Dermis microvascular lymphatic vessel endothelial cell (primary cell): ENCODE measurements around the gene DECR2. TPM values are rescaled to one million over a fixed set of nuclear protein-coding genes. Genes with fewer than 3 reads are reported as not detected.
"Not testable (repeated sequence)": the region's sequence is repeated elsewhere in the genome, so short reads cannot be mapped to it uniquely, and the experiment has no call there.

Experiments
- DNase-seq, 2 donors: peaks; one replicate each; pipeline versions ENCODE4 v3.0.0 to v3.0.0-alpha.2; 2010; ENCODE audit warnings: low read depth in 2 of 2
- total RNA-seq: library from RNA; depleted of rRNA; stranded (reverse); fragments of >200 nt; gene quantifications from 2 replicates; pipeline ENCODE4 v1.2.1, GENCODE V29; 2014

Gene DECR2
- 11.4 and 19.2 TPM in 2 replicates for total RNA-seq

- peak; percentile 68 to 94 for DNase-seq
These were observed at the start of gene DECR2 for GRCh38 chr16:401468-402348. Gene DECR2 (plus strand): TSS chr16:401885. CDS start chr16:401964, 79 bp downstream.

DNA sequence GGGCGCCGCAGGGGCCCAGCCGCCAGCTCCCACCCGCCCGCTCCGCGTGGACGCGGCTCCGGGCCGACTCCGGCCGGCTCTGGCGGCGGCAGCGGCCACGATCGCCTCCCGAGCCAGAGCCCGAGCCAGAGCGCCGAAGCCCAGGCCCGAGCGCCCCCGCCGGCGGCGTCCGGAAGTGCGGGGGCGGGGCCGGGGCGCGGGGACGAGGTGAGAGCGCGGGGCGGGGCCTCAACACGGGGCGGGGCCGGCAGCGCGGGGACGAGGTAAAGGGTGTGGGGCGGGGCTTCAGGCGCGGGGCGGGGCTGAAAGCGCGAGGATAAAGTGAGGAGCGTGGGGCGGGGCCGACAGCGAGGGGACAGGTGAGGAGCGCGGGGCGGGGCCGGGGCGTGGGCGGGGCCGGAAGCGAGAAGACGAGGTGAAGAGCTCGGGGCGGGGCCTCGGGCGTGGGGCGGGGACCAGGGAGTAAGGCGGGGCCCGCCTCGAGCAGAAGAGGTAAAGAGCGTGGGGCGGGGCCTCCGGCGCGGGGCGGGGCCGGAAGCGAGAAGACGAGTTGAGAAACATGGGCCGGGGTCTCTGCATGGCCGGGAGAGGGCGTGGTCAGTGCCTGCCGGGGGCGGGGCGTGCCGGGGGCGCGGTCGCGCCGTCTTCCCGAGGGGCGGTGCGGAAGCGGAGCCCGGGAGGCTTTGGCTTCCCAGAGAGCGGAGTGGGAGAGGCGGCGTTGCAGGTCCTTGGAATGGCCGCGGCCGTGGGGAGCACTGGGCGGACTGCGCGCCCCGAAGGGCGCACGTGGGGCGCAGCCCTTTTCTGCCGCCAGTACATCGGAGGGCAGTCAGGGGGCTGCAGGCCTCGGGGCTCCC, 48.9 kb upstream of the DECR2 start, which contains the start of gene AXIN1:
TSS of gene AXIN1 (minus strand) at position 177 of the 857 bp plus-strand sequence. CDS start 5,698 bp downstream, outside the sequence.
- peak; percentile 71 to 92 for DNase-seq

DNA sequence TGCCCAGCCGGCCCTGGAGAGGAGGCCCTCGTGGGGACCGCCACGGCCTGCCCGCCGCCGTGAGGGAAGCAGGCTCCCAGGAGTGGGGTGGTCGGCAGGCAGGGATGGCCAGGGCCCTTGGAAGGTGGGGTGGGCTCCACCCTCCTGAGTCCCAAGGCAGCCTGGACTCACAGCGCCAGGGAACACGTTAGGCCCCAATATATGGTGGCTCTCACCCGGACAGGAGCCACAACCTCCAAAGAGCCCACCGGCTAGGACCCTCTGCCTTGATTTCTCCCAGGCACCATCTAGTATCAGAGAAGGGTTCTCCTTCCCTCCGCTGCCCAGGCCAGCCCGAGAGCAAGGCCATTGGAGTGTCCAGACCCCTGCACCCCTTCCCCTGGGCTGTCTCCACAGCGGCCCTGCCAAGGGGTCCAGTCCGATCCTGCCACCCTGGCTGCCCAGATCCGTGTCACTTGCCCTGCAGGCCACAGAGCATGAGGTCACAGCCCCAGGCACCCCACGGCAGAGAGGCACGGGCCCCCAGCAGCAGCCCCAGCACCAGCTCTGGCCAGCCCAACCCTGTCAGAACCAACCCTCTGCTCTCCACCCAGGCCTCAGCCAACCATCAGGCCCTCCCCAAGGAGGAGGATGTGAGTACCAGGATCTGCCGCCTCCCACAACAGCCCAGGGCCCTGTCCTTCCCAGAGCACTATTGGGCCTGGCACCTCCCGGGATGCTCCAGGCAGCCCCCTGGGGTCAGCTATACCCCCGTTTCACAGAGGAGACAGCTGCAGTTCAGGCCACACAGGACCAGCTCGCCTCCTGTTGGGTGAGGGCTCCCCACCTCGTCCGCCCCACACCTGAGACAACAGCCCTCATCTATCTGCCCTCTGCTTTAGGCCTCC, 48.0 kb upstream of the DECR2 start:
- DNase-seq: no peak

DNA sequence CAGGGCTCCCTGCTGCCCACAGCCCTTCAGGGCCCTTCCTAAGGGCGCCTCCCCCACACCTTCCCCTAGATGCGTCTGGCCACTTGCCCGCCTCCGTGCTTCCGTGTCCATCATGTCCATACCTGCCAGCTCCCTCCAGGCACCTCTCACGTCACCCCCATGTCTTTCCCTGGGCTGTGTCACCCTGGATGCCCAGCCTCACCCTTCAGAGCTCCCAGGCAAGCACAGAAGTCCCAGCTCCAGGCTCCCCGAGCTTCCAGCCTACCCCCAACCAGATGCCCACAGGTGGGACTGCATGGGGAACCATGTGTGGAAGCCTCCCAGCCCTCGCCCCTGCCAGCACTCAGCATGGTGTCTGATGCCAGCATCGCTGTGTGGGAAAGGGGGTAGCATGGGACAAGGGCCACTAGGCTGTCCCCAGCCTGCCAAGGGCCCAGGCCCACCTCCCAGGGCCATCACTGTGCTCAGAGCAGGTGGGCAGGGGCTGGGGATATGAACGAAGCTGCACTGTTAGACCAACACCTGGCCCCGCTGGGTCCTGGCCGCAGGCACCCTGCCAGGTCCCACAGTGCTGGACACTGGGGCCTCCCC, 47.3 kb upstream of the DECR2 start:
- no peak for DNase-seq

GRCh38 chr16:354971-355461, 46.7 kb upstream of the DECR2 start:
- DNase-seq: no peak

DNA sequence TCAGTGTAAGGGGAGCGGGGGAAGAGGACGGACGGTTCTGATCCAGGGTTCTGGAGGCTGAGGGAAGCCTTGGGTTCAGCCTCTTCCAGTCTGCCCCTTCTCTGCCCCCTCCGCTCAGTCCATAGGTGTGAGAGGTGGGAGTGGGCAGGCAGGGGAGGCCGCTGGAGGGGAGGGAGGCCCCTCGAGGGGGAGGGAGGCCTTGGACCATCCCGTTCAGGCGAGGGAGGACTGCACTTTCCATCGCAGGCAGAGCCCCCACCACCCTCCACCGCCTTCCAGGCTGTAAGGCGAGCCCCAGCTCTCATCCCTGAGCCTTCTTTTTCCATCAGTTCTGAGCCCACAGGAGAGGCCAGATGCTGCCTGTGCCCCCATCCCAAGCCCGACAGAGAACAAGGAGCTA, 44.9 kb upstream of the DECR2 start:
- no peak for DNase-seq

DNA sequence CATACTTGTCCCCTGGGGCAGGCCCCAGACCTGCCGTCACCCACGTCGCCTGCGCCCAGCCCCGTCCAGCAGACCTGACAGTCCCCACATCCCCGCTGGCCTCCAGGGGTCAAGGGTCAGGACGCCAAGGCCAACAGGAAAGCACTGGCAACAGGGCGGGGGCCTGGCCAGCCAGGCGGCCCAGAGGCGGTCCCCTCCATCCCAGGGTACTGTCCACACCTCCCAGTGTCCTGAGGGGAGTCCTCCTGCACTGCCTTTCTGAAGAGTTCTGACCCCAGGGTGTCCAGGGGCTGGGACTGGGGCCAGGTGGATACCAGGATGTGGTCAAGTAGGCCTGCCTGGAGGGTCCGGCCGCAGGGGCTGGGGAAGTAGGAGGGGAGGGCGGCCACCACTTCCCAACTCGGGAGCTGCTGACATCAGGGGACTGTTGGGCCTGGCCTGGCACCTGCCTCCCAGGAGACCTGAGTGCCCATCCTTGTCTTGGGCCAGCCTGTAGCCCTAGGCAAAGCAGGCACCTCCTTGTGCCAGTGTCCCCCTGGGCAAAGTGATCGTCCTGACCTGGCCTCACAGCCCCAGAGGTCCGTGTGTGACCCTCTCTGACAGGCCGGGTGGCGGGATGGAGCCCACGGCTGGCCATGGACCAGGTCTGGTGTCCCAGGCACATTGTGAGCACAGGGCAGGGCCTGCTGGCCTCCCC, 42.5 kb upstream of the DECR2 start:
- no peak for DNase-seq

DNA sequence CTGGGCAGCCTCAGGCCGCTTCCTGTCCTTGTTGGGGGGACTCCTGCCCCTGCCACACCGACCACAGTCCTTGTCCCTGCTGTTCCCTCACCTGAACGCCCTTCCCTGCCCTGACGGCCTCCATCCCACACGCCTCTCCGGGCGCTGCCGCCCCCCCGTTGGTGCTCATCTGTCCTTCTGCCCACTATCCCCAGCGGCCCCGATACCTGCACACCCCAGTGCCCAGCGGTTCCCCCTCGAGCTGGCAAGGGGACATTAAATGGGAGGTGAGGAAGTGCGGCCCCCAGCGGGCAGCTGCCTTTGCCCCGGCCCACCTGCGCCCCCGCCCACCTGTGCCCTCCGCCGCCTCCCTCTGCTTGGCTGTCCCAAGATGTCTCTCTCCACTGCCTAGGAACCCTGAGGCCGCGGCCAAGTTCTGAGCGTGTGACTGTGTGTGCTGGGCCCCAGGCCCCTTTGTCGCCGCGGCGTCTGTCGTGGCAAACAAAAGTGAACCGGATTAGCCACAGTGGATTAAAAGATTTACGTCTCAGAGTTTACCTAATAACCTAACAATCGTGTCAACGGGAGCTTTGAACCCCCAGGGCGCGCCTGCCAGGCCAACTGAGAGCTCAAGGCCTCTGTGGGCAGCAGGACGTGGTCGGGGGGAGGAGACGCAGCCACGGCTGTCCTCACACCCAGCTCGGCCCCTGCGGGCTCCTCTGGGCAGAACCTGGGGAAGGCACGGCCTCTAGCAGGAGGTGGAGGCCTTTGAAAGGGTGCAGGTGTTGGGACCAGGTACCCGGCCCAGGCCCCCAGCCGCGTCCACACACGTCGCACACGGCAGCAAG, 41.6 kb upstream of the DECR2 start:
- DNase-seq: no peak

- no peak for DNase-seq
These were observed 40.9 kb upstream of the DECR2 start for GRCh38 chr16:360698-361336.

DNA sequence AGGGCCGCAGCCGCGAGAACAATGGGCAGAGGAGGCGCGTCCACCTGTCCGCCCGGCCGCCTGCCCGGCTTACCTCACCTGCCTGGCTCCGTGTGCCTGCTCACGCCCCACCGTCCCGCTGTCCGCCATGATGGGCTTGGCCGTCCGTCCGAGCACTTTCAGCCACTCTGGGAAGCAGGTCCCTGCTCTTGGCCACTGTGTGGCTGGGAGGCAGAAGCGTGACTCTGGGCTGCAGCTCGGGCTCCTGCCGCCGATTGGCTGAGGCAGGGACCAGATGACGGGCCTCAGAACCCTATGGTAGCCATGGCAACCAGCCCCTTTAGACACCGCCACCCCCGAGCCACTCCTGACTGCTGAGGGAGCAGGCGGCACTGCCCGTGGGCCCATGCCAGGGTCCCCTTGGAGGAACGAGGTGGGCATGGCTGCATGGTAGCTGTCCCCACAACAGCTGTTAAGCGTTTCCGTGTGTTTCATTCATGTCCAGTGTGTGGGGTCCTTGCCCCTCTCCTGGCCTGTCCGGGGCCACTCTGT, 40.3 kb upstream of the DECR2 start:
- DNase-seq: no peak

- peak; percentile 55 to 79 for DNase-seq
These were observed 39.6 kb upstream of the DECR2 start for GRCh38 chr16:361872-362701.

DNA sequence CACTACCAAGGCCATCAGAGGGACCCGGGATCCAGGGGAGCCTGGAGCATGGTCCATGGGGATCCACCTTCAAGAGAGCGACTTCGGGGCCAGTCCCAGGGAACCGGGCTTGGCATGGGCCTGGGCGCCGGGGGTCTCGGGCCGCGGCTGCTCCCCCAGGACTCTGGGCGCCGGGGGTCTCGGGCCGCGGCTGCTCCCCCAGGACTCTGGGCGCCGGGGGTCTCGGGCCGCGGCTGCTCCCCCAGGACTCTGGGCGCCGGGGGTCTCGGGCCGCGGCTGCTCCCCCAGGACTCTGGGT, 39.0 kb upstream of the DECR2 start:
- DNase-seq: not testable (repeated sequence)

GRCh38 chr16:363110-363765, 38.4 kb upstream of the DECR2 start:
- no peak for DNase-seq

- DNase-seq: no peak
These were observed 37.8 kb upstream of the DECR2 start for GRCh38 chr16:363766-364490.

GRCh38 chr16:364595-365491, 36.8 kb upstream of the DECR2 start:
- no peak for DNase-seq
